HG02642 (cell line): Measurements from ENCODE around the gene RTP1.
"Not testable (repeated sequence)": the region's sequence is repeated elsewhere in the genome, so short reads cannot be mapped to it uniquely, and the experiment has no call there.

Experiments used
- ATAC-seq: cut with Tn5 transposase; IDR thresholded peaks from one replicate; pipeline ENCODE4 v1.9.1; 2021; ENCODE audit warnings: mild to moderate bottlenecking; ENCODE audit not compliant: unreplicated experiment, poor library complexity

The RTP1 gene

GRCh38 chr3:187196573-187197334, 532 bp upstream of the RTP1 start:
- ATAC-seq = no peak

GRCh38 chr3:187198490-187198889, 1.2 kb downstream of the RTP1 start:
- no peak for ATAC-seq

- ATAC-seq = not testable (repeated sequence)
Observed at GRCh38 chr3:187199463-187200050, 2.3 kb downstream of the RTP1 start.

- no peak for ATAC-seq
Observed at GRCh38 chr3:187205683-187206082, 8.4 kb downstream of the RTP1 start.

GRCh38 chr3:187207062-187207461, 9.8 kb downstream of the RTP1 start:
- ATAC-seq = no peak

GRCh38 chr3:187207624-187208023, 10.3 kb downstream of the RTP1 start:
- ATAC-seq = no peak

- no peak for ATAC-seq
Observed at GRCh38 chr3:187208159-187208558, 10.9 kb downstream of the RTP1 start.

GRCh38 chr3:187209491-187209890, 12.2 kb downstream of the RTP1 start:
- ATAC-seq = no peak

- no peak for ATAC-seq
Observed at GRCh38 chr3:187210091-187210490, 12.8 kb downstream of the RTP1 start.

- ATAC-seq = peak; percentile 89
Observed at GRCh38 chr3:187210545-187211327, 13.4 kb downstream of the RTP1 start.

GRCh38 chr3:187211532-187212195, 14.4 kb downstream of the RTP1 start:
- ATAC-seq = no peak

- ATAC-seq = no peak
Observed at GRCh38 chr3:187212196-187212545, 14.9 kb downstream of the RTP1 start.

- ATAC-seq = no peak
Observed at GRCh38 chr3:187212705-187213104, 15.4 kb downstream of the RTP1 start.

GRCh38 chr3:187213616-187214015, 16.3 kb downstream of the RTP1 start:
- ATAC-seq = no peak

- no peak for ATAC-seq
Observed at GRCh38 chr3:187215460-187215859, 18.2 kb downstream of the RTP1 start.

GRCh38 chr3:187222801-187223200, 25.5 kb downstream of the RTP1 start:
- no peak for ATAC-seq

GRCh38 chr3:187223799-187224198, 26.5 kb downstream of the RTP1 start:
- no peak for ATAC-seq

GRCh38 chr3:187227658-187228258, 30.5 kb downstream of the RTP1 start:
- ATAC-seq = no peak

GRCh38 chr3:187228740-187229139, 31.5 kb downstream of the RTP1 start:
- ATAC-seq = no peak

GRCh38 chr3:187230011-187230410, 32.7 kb downstream of the RTP1 start:
- ATAC-seq = no peak
